Measurements from ENCODE around the gene CCDC158. TPM values are rescaled to one million over a fixed set of nuclear protein-coding genes. Genes with fewer than 3 reads are reported as not detected.

The CCDC158 gene
- total and polyA plus RNA-seq, 2 donors (not counting 3 experiments of a cell fraction or from before 2014, with no cell fraction given) = not detected

DNA sequence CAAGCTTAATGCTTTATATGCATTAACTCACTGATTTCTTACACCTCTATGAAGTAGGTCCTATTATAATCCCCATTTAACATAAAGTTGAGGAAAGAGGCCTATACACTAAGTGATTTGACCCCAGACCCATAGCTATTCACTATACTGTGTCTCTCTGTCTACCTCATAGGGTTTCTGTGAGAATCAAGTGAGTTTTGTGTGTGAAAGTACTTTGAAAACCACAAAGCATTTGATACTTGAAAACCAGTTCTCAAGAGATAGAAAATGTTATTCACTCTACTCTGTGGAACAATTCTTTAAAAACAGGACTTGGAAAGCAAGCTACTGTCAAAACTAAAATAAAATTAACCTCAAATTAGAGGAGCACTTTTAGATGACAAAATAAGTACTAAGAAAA is 49.1 kb upstream of the CCDC158 start:
- Histone ChIP-seq H3K79me2 (ENCODE audit: control insufficient read depth, insufficient read depth, low read length) (no peaks in the 10 kb centered on the region), H3K27me3 (ENCODE audit: control insufficient read depth in 2 of 2, insufficient read depth in 2 of 2, low read length in 2 of 2) (peaks cover 5 to 7% of the 10 kb centered on the region in 2 experiments), H3K4me3 (replicated peaks in 1 of 3; ENCODE audit: insufficient read depth in 1 of 3, low read depth in 1 of 3, low read length in 3 of 3) (no peak overlapping the region), H3K4me2 (ENCODE audit: insufficient read depth, low read length) (no peak overlapping the region), H3K9me1 (replicated peaks; ENCODE audit: control insufficient read depth, extremely low read depth, insufficient read depth, low read length) (no peaks in the 10 kb centered on the region), H2AFZ (ENCODE audit: low read depth, low read length) (no peak overlapping the region), H3K9ac (replicated peaks; ENCODE audit: extremely low read depth, insufficient read depth, low read length) (no peak overlapping the region), H3K27ac (ENCODE audit: insufficient read depth, low read depth, low read length) (no peak overlapping the region), H3K4me1 (ENCODE audit: control insufficient read depth, extremely low read depth, insufficient read depth, low read length) (no peaks in the 10 kb centered on the region), H3K36me3 (ENCODE audit: control insufficient read depth in 2 of 2, extremely low read depth in 1 of 2, insufficient read depth in 2 of 2, low read length in 2 of 2) (no peaks in the 10 kb centered on the region), H3K9me3 (replicated peaks; ENCODE audit: control insufficient read depth, insufficient read depth, low read length) (no peaks in the 10 kb centered on the region), H4K20me1 (replicated peaks; ENCODE audit: control insufficient read depth, extremely low read depth, insufficient read depth, low read length) (no peaks in the 10 kb centered on the region)
- DNase-seq (ENCODE audit: low read depth, low spot score) = no peak
- POLR2A ChIA-PET = no interaction called here
- dilution Hi-C loops (cut with MboI; ENCODE audit: extremely low pct_ligation_motif_present, low sequenced_read_pairs) (no loop called here), intact Hi-C loops (cut with micrococcal nuclease) (no loop called here)
- BruUV-seq (replicated peaks) = no TSS peak
- CTCF ChIA-PET = interaction anchor here (0.7 to 1.5 kb wide), 3 partner anchors 10 to 40 kb away, joined by 3 to 4 read pairs (median 3); no protein-coding TSS in a partner anchor
- TF ChIP-seq JUN (IDR thresholded peaks at IDR 0.05; ENCODE audit: borderline replicate concordance, insufficient read depth, insufficient read length, low read depth) = no peak
- no peak for TF ChIP-seq POLR2AphosphoS5 (IDR thresholded peaks at IDR 0.05; ENCODE audit: insufficient read depth, low read depth, low read length)
- TF ChIP-seq POLR2A (IDR thresholded peaks at IDR 0.05; ENCODE audit: low read depth, low read length) = no peak
- no peak for TF ChIP-seq EZH2 (IDR thresholded peaks at IDR 0.05; ENCODE audit: borderline replicate concordance, low read depth, low read length, severe bottlenecking)
- TF ChIP-seq, protein P1, sequence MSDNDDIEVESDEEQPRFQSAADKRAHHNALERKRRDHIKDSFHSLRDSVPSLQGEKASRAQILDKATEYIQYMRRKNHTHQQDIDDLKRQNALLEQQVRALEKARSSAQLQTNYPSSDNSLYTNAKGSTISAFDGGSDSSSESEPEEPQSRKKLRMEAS (IDR thresholded peaks at IDR 0.05; ENCODE audit: insufficient read depth, insufficient read length) = no peak
- no peak for TF ChIP-seq GATA2 (IDR thresholded peaks at IDR 0.05; ENCODE audit: insufficient read depth, insufficient read length, low read depth, low read length)
- TF ChIP-seq, protein P2, sequence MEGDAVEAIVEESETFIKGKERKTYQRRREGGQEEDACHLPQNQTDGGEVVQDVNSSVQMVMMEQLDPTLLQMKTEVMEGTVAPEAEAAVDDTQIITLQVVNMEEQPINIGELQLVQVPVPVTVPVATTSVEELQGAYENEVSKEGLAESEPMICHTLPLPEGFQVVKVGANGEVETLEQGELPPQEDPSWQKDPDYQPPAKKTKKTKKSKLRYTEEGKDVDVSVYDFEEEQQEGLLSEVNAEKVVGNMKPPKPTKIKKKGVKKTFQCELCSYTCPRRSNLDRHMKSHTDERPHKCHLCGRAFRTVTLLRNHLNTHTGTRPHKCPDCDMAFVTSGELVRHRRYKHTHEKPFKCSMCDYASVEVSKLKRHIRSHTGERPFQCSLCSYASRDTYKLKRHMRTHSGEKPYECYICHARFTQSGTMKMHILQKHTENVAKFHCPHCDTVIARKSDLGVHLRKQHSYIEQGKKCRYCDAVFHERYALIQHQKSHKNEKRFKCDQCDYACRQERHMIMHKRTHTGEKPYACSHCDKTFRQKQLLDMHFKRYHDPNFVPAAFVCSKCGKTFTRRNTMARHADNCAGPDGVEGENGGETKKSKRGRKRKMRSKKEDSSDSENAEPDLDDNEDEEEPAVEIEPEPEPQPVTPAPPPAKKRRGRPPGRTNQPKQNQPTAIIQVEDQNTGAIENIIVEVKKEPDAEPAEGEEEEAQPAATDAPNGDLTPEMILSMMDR (IDR thresholded peaks at IDR 0.05; ENCODE audit: extremely low read depth in 1 of 2, insufficient read depth in 1 of 2, low read depth in 1 of 2, low read length in 2 of 2) = no peak
- no peak for TF ChIP-seq MYC (IDR thresholded peaks at IDR 0.05; ENCODE audit: low read depth, low read length)
- FAIRE-seq = no peak

Data from endothelial cell of umbilical vein (primary cell).